ENCODE measurements around the gene NOD1. TPM values are rescaled to one million over a fixed set of nuclear protein-coding genes. Genes with fewer than 3 reads are reported as not detected.

The NOD1 gene
- total RNA-seq, 1 experiment from 2014 or later = 6.7 TPM

Other genes starting within 250 kb of the NOD1 start
- 5.1 and 9.2 TPM in 2 replicates for gene ZNRF2, start 194.2 kb downstream of the NOD1 start, total RNA-seq (2014; rRNA removed; shearing (Covaris generic))
- 76.5 and 85.7 TPM in 2 replicates for gene GGCT, start 26.0 kb upstream of the NOD1 start, total RNA-seq (2014; rRNA removed; shearing (Covaris generic))
- gene GARS1, start 116.1 kb upstream of the NOD1 start, total RNA-seq (2014; rRNA removed; shearing (Covaris generic)) = 162 and 205 TPM in 2 replicates
- not detected in 2 replicates for gene CRHR2, start 203.7 kb upstream of the NOD1 start, total RNA-seq (2014; rRNA removed; shearing (Covaris generic))